Testis (tissue), 2 donors: Measurements from ENCODE around the gene TESK2.
"Not testable (repeated sequence)": the region's sequence is repeated elsewhere in the genome, so short reads cannot be mapped to it uniquely, and the experiment has no call there.

Experiments used
- CTCF ChIP-seq, 3 experiments: fragments of 450-650 bp in 2 of 3; fragments of 200-600 bp in 1 of 3; sonication (generic) in 1 of 3; IDR thresholded peaks; one replicate each; pipeline ENCODE4 v1.5.1; 2016 to 2019; ENCODE audit warnings: antibody characterized with exemption in 3 of 3, mild to moderate bottlenecking in 2 of 3, moderate library complexity in 1 of 3
- POLR2A ChIP-seq: fragments of 450-650 bp; IDR thresholded peaks from one replicate; pipeline ENCODE4 v1.6.1; 2017; ENCODE audit warnings: antibody characterized with exemption, mild to moderate bottlenecking, moderate library complexity

- not testable (repeated sequence) for TF ChIP-seq CTCF (IDR thresholded peaks at IDR 0.05); POLR2A
Observed at GRCh38 chr1:45523975-45524374, 33.0 kb upstream of the TESK2 start.
